PC-3 (cell line): ENCODE data around the gene DBT. TPM values are rescaled to one million over a fixed set of nuclear protein-coding genes. Genes with fewer than 3 reads are reported as not detected.
"Not testable (repeated sequence)": the region's sequence is repeated elsewhere in the genome, so short reads cannot be mapped to it uniquely, and the experiment has no call there.

Experiments
- ATAC-seq: fragments of 200-7000 bp; cut with Tn5 transposase; 2 replicates; pipeline ENCODE4 v1.9.1; 2020; ENCODE audit warnings: mild to moderate bottlenecking, moderate library complexity
- BruUV-seq: library from RNA; stranded (reverse); fragments of 400-500 nt; replicated peaks from 2 replicates; lab custom pipeline; 2021; lab: Mats Ljungman, UMichigan
- CTCF ChIA-PET: fragments of 300-600 bp; sonication (Branson Sonifier 250); formaldehyde crosslinking; loops from one replicate; lab custom pipeline; 2022; ENCODE audit warnings: antibody characterized with exemption; lab: Charles Lee
- POLR2A ChIA-PET: fragments of 300-600 bp; sonication (Branson Sonifier 250); formaldehyde crosslinking; loops from one replicate; lab custom pipeline; 2022; ENCODE audit warnings: antibody characterized with exemption; ENCODE audit not compliant: unreplicated experiment; lab: Charles Lee
- DNase-seq: peaks from one replicate; pipeline ENCODE4 v3.0.0-alpha.2; 2015
- H2AFZ ChIP-seq: fragments of 300-600 bp; sonication (generic); 2 replicates; pipeline ENCODE4 v1.6.0; 2016; ENCODE audit warnings: antibody characterized with exemption, low read length
- H3F3A ChIP-seq: fragments of 300-600 bp; sonication (generic); one replicate; pipeline ENCODE4 v1.6.0; 2017; ENCODE audit warnings: antibody characterized with exemption, low read length, control low read depth, mild to moderate bottlenecking; ENCODE audit not compliant: unreplicated experiment
- H3K27ac ChIP-seq: fragments of 300-600 bp; sonication (generic); 2 replicates; pipeline ENCODE4 v1.5.1; 2016; ENCODE audit warnings: mild to moderate bottlenecking, low read length
- H3K27me3 ChIP-seq: fragments of 300-600 bp; sonication (generic); 2 replicates; pipeline ENCODE4 v1.6.1; 2016; ENCODE audit warnings: low read length, mixed read lengths
- H3K36me3 ChIP-seq: fragments of 300-600 bp; sonication (generic); 2 replicates; pipeline ENCODE4 v1.6.1; 2016; ENCODE audit warnings: low read depth, mixed run types, low read length, mixed read lengths
- H3K4me1 ChIP-seq: fragments of 300-600 bp; sonication (generic); 2 replicates; pipeline ENCODE4 v1.5.1; 2016; ENCODE audit warnings: low read length; ENCODE audit not compliant: insufficient read depth
- H3K4me2 ChIP-seq: fragments of 300-600 bp; sonication (generic); 2 replicates; pipeline ENCODE4 v1.6.0; 2016; ENCODE audit warnings: low read length
- H3K4me3 ChIP-seq: fragments of 300-600 bp; sonication (generic); 2 replicates; pipeline ENCODE4 v1.5.1; 2016; ENCODE audit warnings: mild to moderate bottlenecking, low read length, mixed read lengths
- H3K79me2 ChIP-seq: fragments of 300-600 bp; sonication (generic); 2 replicates; pipeline ENCODE4 v1.6.1; 2017; ENCODE audit warnings: low read length, mixed read lengths
- H3K9ac ChIP-seq: fragments of 300-600 bp; sonication (generic); 2 replicates; pipeline ENCODE4 v1.6.0; 2016; ENCODE audit warnings: mild to moderate bottlenecking, low read length
- H3K9me2 ChIP-seq: fragments of 300-600 bp; sonication (generic); replicated peaks from 2 replicates; pipeline ENCODE4 v1.6.1; 2016; ENCODE audit warnings: mixed run types, low read length, mixed read lengths
- H3K9me3 ChIP-seq: fragments of 300-600 bp; sonication (generic); 2 replicates; pipeline ENCODE4 v1.6.1; 2016; ENCODE audit warnings: low read length, mixed read lengths
- H4K20me1 ChIP-seq: fragments of 300-600 bp; sonication (generic); 2 replicates; pipeline ENCODE4 v1.6.1; 2016; ENCODE audit warnings: low read length, mixed read lengths
- CTCF ChIP-seq: fragments of 300-600 bp; sonication (generic); conservative IDR thresholded peaks from 2 replicates; pipeline ENCODE4 v1.5.1; 2017; ENCODE audit warnings: antibody characterized with exemption, low read depth, mild to moderate bottlenecking, low read length
- EZH2 ChIP-seq: fragments of 300-600 bp; sonication (generic); IDR thresholded peaks from one replicate; pipeline ENCODE4 v1.6.1; 2017; ENCODE audit warnings: antibody characterized with exemption, mild to moderate bottlenecking, low read length; ENCODE audit not compliant: unreplicated experiment
- EZH2phosphoT487 ChIP-seq: fragments of 300-600 bp; sonication (generic); IDR thresholded peaks from 2 replicates; pipeline ENCODE4 v1.6.1; 2018; ENCODE audit warnings: mild to moderate bottlenecking, antibody characterized with exemption, low read length, borderline replicate concordance
- intact Hi-C: fragments of 100-400 bp; cut with micrococcal nuclease; formaldehyde crosslinking; loops from 2 replicates; pipeline ENCODE4 v1.9.0; 2023
- total RNA-seq: library from RNA; depleted of rRNA; stranded (reverse); fragments of >200 nt; gene quantifications from 2 replicates; pipeline ENCODE4 v1.2.3, GENCODE V29; 2014

DBT gene
- total RNA-seq, 1 experiment from 2014 or later, result 5.1 TPM

GRCh38 chr1:100206301-100206700 is 43.3 kb downstream of the DBT start:
- H3K9ac ChIP-seq, result no peak overlapping the region

GRCh38 chr1:100205593-100205992 is 44.0 kb downstream of the DBT start:
- ATAC-seq, H3K36me3 ChIP-seq, H2AFZ ChIP-seq: not testable (repeated sequence)

More at GRCh38 chr1:100206301-100206700, 43.3 kb downstream of the DBT start:
- no TSS peak for BruUV-seq
- no peak for TF ChIP-seq CTCF
- TF ChIP-seq EZH2, result no peak
- TF ChIP-seq EZH2phosphoT487, result no peak
- DNase-seq (no peak), ATAC-seq (no peak)
- peaks cover 9% of the 10 kb centered on the region for H3K36me3 ChIP-seq
- no peaks in the 10 kb centered on the region for H3K9me3 ChIP-seq
- no peaks in the 10 kb centered on the region for H4K20me1 ChIP-seq
- no peak overlapping the region for H3K4me3 ChIP-seq
- H3F3A ChIP-seq, result no peaks in the 10 kb centered on the region
- no peaks in the 10 kb centered on the region for H3K79me2 ChIP-seq
- H3K9me2 ChIP-seq, result no peaks in the 10 kb centered on the region
- H3K27me3 ChIP-seq, result no peaks in the 10 kb centered on the region
- ChIA-PET POLR2A (no interaction called here), CTCF (no interaction called here)
- no peak overlapping the region for H3K27ac ChIP-seq
- H3K4me1 ChIP-seq, result no peaks in the 10 kb centered on the region
- intact Hi-C loops, result no loop called here
- no peak overlapping the region for H3K4me2 ChIP-seq
- H2AFZ ChIP-seq, result no peak overlapping the region

GRCh38 chr1:100205103-100205502 is 44.5 kb downstream of the DBT start:
- H3K9me3 ChIP-seq, DNase-seq, ATAC-seq, H3K79me2 ChIP-seq, CTCF ChIA-PET, intact Hi-C loops, H4K20me1 ChIP-seq, H3K4me2 ChIP-seq, H2AFZ ChIP-seq, POLR2A ChIA-PET, H3K9me2 ChIP-seq, H3K27ac ChIP-seq, H3K4me1 ChIP-seq, H3F3A ChIP-seq, H3K27me3 ChIP-seq, BruUV-seq, H3K4me3 ChIP-seq, H3K36me3 ChIP-seq, H3K9ac ChIP-seq: not testable (repeated sequence)

More at GRCh38 chr1:100205593-100205992, 44.0 kb downstream of the DBT start:
- H3K79me2 ChIP-seq, H3K4me1 ChIP-seq, H3K4me2 ChIP-seq, H3K27me3 ChIP-seq, H3K9me2 ChIP-seq, H3F3A ChIP-seq, H3K9ac ChIP-seq, H3K4me3 ChIP-seq, intact Hi-C loops, H3K27ac ChIP-seq, H4K20me1 ChIP-seq, POLR2A ChIA-PET, CTCF ChIA-PET, H3K9me3 ChIP-seq, DNase-seq, BruUV-seq: not testable (repeated sequence)

- H3K9ac ChIP-seq, H3K9me3 ChIP-seq, H3K4me3 ChIP-seq, H2AFZ ChIP-seq, H3K4me2 ChIP-seq, intact Hi-C loops, POLR2A ChIA-PET, H3K4me1 ChIP-seq, H3F3A ChIP-seq, BruUV-seq, CTCF ChIA-PET, H4K20me1 ChIP-seq, H3K27me3 ChIP-seq, DNase-seq, H3K79me2 ChIP-seq, H3K9me2 ChIP-seq, H3K36me3 ChIP-seq, H3K27ac ChIP-seq: not testable (repeated sequence)
- ATAC-seq, result peak; percentile 43; the same call in 1 of the 2 replicates
These were observed 46.9 kb downstream of the DBT start for GRCh38 chr1:100202703-100203102.

- ATAC-seq, H3K79me2 ChIP-seq, H3K4me2 ChIP-seq, H3K4me3 ChIP-seq, H3K9ac ChIP-seq, H3K27ac ChIP-seq, H3K36me3 ChIP-seq, DNase-seq, H3F3A ChIP-seq, CTCF ChIA-PET, H3K9me2 ChIP-seq, intact Hi-C loops, H3K4me1 ChIP-seq, H2AFZ ChIP-seq, BruUV-seq, H3K9me3 ChIP-seq, H3K27me3 ChIP-seq, H4K20me1 ChIP-seq: not testable (repeated sequence)
- POLR2A ChIA-PET, result interaction anchor here (0.6 kb wide), 1 partner anchor 35 kb away, joined by 5 read pairs; no protein-coding TSS in a partner anchor
These were observed 49.6 kb downstream of the DBT start for GRCh38 chr1:100200060-100200459.
